ENCODE results near the gene DPEP1.
"Not testable (repeated sequence)": the region's sequence is repeated elsewhere in the genome, so short reads cannot be mapped to it uniquely, and the experiment has no call there.

DPEP1 gene

DNA sequence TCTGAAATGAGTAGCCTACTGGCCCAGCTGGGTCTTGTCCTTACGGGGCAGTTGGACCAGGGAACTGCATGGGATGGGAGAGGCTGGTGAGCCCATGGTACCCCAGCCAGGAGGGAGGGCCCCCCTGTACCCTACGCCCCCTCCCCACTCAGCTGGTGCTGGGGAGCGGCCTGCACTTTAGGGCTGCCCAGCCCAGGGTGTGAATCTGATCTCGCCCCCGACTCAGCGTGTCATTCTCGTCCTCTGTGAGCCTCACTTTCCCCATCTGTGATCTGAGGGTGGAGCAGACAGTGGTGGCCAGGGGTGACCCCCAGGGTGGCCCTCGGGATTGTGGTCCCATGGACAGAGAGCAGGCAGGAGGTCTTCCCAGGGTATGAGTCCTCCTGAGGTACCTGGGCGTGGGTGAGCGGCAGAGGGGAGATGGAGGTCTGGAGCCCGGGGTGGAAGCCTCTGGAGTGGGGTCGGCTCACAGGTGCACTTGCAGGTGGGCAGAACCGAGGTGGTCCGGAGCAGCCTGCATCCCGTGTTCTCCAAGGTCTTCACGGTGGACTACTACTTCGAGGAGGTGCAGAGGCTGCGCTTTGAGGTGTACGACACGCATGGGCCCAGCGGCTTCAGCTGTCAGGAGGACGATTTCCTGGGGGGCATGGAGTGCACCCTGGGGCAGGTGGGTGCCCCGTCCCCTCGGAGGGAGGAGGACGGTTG lies 36.2 kb upstream of the DPEP1 start:
- no peak for DNase-seq

GRCh38 chr16:89579351-89579750 lies 34.1 kb upstream of the DPEP1 start:
- no peak for DNase-seq

DNA sequence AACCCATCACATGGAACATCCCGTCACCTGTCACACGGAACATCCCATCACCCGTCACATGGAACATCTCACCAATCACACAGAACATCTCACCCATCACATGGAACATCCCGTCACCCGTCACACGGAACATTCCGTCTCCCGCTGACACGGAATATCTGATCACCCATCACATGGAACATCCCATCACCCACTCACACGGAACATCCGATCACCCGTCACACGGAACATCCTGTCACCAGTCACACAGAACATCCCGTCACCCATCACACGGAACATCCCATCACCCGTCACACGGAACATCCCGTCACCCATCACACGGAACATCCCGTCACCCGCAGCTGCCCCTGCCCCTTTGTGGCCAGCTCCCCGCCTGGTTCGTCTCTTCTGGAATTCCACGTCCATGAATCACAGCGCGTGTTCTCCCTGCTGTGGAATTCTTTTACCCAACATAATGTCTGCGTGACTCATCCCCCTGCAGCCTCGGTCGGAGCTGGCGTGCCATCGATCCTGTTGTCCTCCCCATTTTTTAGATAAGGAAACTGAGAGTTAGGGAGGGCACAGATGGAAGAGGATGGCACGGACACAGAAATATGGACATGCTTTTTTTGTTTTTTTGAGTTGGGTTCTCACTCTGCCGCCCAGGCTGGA lies 32.3 kb upstream of the DPEP1 start:
- DNase-seq, result no peak

DNA sequence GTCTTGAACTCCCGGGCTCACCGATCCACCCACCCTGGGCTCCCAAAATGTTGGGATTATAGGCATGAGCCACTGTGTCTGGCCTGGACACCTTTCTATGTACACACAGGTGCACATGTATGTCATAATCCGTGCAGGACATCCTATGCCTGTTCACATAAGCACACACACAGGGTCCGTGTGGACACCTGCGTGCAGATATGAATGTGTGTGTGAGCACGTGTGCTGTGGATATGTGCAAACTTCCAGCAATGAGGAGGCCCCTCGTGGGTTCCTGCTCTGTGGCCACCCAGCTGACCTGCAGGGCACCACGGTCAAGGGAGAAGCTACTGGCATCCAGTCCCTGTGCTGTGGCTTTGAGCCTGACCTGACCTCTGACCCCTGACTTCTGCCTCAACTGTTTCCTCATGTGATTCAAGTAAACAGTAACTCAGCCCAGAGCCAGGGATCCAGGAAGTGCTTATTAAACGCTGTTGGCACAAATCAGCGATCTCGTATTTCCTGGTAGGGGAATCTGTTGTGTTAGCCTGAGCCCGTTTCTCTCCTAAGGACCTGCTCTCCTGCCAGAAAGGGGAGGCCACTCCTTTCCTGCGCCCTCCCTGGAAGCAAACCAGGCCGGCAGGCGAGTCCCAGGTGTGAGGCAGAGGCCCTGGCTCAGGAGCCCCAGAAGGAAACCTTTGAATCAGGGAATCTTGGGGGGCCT lies 31.4 kb upstream of the DPEP1 start:
- peak; percentile 51 to 61 for DNase-seq

DNA sequence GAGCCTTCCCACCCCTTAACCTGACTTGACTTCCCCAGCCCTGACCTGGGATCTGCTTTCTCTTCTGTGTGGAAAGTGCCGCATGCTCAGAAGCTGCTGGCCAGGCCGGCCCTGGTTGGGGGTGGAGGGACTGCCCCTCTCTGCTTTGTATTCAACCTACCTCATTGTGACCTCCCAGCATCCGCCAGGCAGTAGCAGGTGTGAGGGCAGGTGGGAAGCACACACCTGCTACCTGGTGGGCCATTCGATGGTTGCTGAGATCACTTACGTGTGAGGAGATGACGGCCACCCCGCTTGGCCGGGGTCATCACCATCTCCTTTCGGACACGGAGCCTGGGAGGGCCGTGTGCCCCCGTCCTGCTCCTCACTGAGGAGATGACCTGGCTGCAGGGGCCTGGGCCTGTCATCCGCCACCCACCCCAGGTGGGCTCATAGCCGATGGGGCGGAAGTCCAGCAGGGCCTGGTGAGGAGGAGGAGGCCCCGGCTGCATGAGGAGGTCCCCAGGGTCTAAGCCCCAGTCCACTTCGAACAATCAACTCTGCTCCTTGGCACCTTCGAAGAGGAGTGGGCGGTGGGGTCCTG lies 30.7 kb upstream of the DPEP1 start:
- no peak for DNase-seq

GRCh38 chr16:89583197-89583894 lies 30.1 kb upstream of the DPEP1 start:
- no peak for DNase-seq

DNA sequence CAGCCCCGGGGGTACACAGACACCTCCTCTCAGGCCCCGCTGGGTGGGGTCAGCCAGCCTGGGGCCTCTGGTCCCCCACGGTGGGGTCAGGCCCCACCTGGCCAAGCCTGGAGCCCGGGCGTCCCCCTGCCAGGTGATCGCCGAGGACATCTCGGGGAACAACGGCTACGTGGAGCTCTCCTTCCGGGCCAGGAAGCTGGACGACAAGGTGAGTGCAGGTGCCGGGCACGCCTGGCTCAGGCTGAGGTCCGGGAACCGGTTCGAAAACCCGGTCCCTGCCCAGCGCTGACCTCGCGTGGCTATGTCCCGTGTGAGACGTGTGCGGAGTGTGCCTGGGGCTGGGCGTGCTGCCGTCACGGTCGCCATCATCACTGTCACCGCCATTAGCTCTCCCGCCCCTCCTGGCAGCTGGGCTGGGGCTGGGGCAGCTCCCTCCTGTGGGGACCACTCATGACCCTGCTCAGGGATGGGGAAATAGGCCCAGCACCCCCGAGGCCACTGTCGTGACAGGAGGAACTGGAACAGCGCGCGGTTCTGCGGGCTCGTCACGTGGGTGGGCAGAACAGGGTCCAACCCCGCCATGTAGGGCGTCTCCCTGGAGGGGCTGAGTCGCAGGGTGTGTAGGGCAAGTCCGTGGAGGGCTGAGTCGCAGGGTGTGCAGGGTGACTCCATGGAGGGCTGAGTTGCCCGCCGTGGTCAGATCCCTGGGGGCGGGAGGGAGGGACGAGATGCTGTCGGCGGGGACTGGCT lies 29.4 kb upstream of the DPEP1 start:
- no peak for DNase-seq

DNA sequence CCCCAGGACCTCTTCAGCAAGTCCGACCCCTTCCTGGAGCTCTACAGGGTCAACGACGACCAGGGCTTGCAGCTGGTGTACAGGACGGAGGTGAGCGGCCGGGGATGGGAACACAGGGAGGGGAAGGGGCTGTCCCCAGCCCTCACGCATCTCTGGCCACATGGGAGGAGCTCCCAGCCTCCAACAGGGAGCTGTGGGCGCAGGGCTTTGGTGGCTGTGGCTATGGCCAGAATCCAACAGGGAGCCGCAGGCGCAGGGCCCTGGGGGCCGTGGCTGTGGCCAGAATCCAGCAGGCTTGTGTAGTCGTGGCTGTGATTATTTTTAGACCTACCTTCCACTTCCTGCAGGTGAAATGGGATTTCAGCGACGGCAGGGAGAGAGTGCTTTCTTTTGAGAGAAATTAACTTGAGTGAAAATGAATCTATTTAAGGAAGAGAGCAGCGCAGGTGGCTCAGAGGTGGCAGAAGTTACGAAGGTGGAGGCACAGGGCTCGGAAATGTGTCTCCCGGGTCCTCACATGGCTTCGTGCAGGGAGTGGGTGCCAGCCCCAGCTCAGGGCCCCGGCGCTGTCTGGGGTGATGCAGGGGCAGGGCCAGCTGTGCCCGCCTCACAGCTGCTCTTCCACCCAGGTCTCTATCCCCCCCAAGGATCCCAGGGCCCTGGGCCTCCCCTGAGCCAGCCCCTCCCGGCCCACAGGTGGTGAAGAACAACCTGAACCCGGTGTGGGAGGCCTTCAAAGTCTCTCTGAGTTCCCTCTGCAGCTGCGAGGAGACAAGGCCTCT lies 28.5 kb upstream of the DPEP1 start:
- no peak for DNase-seq

DNA sequence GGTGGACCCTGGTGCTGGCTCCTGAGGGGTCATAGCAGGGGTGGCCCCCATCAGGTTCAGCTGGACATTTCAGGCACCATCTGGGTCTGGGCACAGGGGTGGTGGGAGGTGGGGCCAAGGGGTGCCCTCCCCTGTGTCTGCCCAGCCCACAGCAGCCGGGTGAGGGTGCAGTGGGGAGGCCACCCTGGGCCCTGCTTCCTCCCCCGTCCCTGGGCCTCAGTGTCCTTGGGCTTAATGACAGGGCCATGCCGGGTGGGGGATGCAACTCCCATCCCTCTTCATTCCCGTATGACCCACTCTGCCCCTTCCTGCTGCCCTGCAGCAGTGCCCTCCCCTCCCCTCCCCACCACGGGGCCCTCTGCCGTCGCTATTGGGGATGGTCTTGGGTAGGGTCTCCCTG lies 27.2 kb upstream of the DPEP1 start:
- no peak for DNase-seq

DNA sequence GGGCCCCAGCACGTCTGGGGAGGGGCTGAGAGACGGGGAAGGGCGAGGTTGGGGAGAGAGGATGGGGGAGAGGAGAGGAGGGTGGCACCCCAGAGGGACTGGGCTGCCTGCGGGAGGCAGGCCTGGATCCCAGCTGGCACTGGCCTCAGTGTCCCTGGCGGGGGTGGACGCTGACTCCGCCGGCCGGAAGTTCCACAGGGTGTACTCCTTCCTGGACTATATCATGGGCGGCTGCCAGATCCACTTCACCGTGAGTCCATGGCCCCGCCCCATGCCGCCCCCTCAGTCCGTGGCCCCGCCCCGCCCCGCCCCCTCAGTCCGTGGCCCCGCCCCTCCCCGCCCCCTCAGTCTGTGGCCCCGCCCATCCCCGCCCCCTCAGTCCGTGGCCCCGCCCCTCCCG lies 26.6 kb upstream of the DPEP1 start:
- DNase-seq, result no peak

DNA sequence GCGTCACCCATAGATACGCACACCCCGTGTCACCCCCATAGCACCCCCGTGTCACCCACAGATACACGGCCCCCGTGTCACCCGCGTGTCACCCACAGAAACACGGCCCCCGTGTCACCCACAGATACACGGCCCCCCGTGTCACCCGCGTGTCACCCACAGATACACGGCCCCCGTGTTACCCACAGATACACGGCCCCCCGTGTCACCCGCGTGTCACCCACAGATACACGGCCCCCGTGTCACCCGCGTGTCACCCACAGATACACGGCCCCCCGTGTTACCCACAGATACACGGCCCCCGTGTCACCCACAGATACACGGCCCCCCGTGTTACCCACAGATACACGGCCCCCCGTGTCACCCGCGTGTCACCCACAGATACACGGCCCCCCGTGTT lies 25.8 kb upstream of the DPEP1 start:
- not testable (repeated sequence) for DNase-seq

DNA sequence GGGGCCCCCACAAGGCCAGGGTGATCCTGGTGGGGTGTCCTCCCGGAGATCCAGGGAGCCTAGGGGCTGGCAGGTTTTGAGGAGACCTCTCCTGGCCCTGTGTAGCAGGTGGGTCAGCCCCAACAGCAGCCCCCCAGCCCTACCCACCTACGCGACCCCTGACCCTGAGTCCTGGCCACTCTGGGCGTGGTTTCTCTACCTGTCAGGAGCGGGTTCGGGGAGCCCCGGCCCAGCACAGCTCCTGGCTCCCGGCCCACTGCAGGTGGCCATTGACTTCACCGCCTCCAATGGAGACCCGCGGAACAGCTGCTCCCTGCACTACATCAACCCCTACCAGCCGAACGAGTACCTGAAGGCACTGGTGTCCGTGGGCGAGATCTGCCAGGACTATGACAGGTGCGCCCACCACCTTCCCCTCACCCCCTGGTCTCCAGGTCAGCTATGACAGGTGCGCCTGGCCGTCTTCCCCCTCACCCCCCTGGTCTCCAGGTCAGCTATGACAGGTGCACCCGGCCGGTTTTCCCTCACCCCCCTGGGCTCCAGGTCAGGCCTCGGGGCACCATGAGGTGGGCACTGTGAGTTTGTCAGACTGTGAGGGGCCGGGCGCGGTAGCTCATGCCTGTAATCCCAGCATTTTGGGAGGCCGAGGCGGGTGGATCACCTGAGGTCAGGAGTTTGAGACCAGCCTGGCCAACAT lies 24.9 kb upstream of the DPEP1 start:
- DNase-seq, result no peak

DNA sequence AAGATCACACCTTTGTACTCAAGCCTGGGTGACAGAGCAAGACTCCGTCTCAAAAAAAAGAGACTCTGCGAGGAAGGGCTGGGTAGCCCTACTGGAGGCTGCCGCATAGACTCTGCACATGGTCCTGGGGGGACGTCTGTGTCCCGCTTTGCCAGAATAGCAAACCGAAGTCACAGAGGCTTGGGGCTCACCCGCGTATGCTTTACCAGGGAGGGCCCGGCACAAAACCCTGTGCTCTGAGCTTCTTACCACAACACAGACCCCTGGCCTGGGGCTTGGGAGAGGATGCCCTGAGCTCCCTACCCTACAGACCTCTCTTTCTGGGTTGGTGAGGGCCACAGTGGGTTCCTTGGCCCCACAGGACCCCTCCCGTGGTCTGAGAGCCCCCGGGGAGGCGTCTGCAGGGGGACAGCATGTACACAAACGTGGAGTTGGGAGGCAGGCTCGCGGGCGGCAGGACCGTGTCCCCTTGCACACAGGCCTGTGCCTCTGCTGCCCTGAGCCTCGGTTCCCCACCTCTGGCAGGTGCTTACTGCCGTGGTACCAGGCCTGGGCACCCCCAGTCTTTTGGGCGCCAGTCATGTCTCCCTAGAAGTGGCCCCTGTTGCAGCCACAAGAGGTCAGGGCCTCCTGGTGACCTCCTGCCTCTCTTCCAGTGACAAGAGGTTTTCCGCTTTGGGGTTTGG lies 24.1 kb upstream of the DPEP1 start:
- no peak for DNase-seq

- no peak for DNase-seq
Observed at GRCh38 chr16:89593841-89594240, 19.6 kb upstream of the DPEP1 start.

DNA sequence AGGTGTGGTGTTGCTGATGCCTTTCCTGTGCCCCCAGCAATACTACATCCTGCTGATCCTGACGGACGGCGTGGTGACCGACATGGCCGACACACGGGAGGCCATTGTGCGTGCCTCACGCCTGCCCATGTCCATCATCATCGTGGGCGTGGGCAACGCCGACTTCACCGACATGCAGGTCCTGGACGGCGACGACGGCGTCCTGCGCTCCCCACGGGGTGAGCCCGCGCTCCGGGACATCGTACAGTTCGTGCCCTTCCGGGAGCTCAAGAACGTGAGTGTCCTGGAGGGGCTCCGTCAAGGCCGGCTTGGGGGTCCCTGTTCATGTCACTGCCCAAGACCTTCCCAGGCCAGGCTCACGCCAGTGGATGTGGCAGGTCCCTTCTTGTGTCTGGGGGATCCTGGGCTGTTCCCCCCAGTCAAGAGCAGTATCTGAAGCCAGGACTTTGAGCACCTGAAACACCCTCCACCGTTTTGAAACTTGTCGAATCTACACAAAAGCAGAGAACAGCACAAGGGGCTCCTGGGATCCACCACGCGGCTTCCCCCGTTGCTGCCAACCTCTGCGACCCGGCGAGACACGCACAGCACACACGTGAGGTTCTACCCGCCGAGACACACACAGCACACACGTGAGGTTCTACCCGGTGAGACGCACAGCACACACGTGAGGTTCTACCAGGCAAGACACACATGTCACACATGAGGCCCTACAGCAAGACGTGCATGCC lies 17.9 kb upstream of the DPEP1 start:
- DNase-seq, result no peak

GRCh38 chr16:89596061-89596689 lies 17.3 kb upstream of the DPEP1 start:
- DNase-seq, result no peak

- DNase-seq, result no peak
Observed at GRCh38 chr16:89596957-89597649, 16.3 kb upstream of the DPEP1 start.

DNA sequence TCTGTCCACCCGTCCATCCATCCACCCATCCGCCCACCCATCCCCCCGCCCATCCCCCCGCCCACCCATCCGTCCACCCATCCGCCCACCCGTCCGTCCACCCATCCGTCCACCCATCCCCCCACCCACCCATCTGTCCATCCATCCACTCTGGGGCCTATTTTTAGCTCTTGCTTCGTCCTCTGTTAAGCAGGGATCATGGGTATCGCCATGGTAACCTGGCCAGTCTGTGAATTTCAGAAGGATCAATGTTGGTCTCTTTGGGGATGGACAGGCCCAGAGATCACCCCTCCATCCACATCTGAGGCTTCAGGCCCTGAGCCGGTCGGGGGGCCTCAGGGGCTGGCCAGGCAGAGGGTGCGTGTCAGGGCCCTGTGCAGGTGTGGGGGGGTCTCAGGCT lies 15.2 kb upstream of the DPEP1 start:
- peak in 1 of 2 donors; percentile 44 for DNase-seq
